Muscle layer of colon (tissue), 2 donors: ENCODE results near the gene GRAMD4.
"Not testable (repeated sequence)": the region's sequence is repeated elsewhere in the genome, so short reads cannot be mapped to it uniquely, and the experiment has no call there.

Experiments used
- H3K27ac ChIP-seq: one replicate; pipeline ENCODE4 v1.7.0; 2013; ENCODE audit warnings: low read depth, mild to moderate bottlenecking, low read length, moderate library complexity
- H3K27me3 ChIP-seq, 2 donors: one replicate each; pipeline ENCODE4 v1.7.0; 2013; ENCODE audit warnings: low read length in 2 of 2, mild to moderate bottlenecking in 2 of 2; ENCODE audit not compliant: insufficient read depth in 2 of 2, control insufficient read depth in 1 of 2
- H3K36me3 ChIP-seq: one replicate; pipeline ENCODE4 v1.7.0; 2013; ENCODE audit warnings: mild to moderate bottlenecking, low read length; ENCODE audit not compliant: insufficient read depth
- H3K4me1 ChIP-seq: one replicate; pipeline ENCODE4 v1.7.0; 2013; ENCODE audit warnings: mild to moderate bottlenecking, low read length; ENCODE audit not compliant: insufficient read depth
- H3K4me3 ChIP-seq, 2 donors: one replicate each; pipeline ENCODE4 v1.7.0; 2013; ENCODE audit warnings: low read length in 2 of 2, low read depth in 1 of 2, mild to moderate bottlenecking in 1 of 2, moderate library complexity in 1 of 2
- H3K9ac ChIP-seq: one replicate; pipeline ENCODE4 v1.7.0; 2013; ENCODE audit warnings: low read length
- H3K9me3 ChIP-seq: one replicate; pipeline ENCODE4 v1.7.0; 2013; ENCODE audit warnings: mild to moderate bottlenecking, low read length
- donor health status: abdominal sarcoma.
- donor health status: Adenocarcinoma of cecum.

Gene GRAMD4

DNA sequence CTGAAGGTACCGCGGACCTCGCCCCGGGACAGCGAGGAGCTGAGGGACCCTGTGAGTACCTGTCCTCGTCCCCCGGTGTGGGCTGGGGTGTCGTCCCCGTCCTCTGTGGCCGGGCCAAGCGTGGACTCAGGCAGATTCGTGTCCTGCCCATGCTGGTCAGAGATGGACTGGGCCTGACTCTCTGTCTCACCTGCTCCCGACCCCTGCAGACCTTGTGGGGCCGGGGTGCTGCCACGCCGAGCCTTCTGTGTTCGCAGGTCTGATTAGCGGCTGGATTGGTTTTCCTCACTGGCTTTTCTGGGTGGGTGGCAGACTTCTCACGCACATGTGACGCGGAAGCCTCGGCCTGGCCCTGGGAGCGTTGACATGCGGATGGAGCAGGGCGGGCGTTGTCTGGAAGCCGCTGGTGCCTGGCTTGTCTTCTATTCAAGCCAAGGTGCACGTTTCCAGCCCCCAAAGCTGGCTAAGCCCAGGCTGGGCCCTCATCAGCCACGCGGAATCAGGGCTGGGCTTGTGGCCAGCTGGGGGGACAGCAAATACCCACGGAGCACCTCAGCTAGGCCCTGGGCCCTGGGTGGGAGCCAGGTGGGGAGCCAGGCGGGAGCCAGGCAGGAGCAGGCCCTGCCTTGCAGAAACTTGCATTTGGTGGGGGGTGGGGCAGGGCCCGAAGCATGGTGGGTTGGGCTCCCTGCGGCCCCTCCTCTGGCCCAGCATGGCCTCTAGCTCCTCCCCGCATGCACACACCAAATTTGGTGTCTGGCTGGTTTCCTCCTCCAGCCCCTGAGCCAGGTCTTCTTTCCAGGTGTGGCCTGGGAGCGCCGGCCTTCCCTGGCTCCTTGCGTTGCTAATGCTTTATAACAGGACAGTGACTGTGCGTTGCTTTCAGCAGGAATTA, 7.0 kb downstream of the GRAMD4 start:
- no peaks in the 10 kb centered on the region for H3K9me3 ChIP-seq
- no peaks in the 10 kb centered on the region for H3K4me1 ChIP-seq
- H3K9ac ChIP-seq = no peak overlapping the region
- peaks cover 6% of the 10 kb centered on the region for H3K36me3 ChIP-seq
- no peak overlapping the region for H3K4me3 ChIP-seq
- no peak overlapping the region for H3K27ac ChIP-seq
- no peaks in the 10 kb centered on the region for H3K27me3 ChIP-seq

- Histone ChIP-seq H3K36me3 (peaks cover 6% of the 10 kb centered on the region), H3K4me1 (no peaks in the 10 kb centered on the region), H3K27ac (no peak overlapping the region), H3K4me3 (no peak overlapping the region), H3K27me3 (no peaks in the 10 kb centered on the region), H3K9me3 (no peaks in the 10 kb centered on the region), H3K9ac (no peak overlapping the region)
Measured at GRCh38 chr22:46627806-46628482, 7.8 kb downstream of the GRAMD4 start.

GRCh38 chr22:46628756-46629155, 8.6 kb downstream of the GRAMD4 start:
- Histone ChIP-seq H3K4me1 (no peaks in the 10 kb centered on the region), H3K27me3 (no peaks in the 10 kb centered on the region), H3K27ac (no peak overlapping the region), H3K4me3 (no peak overlapping the region), H3K36me3 (peaks cover 6% of the 10 kb centered on the region), H3K9me3 (no peaks in the 10 kb centered on the region), H3K9ac (no peak overlapping the region)

DNA sequence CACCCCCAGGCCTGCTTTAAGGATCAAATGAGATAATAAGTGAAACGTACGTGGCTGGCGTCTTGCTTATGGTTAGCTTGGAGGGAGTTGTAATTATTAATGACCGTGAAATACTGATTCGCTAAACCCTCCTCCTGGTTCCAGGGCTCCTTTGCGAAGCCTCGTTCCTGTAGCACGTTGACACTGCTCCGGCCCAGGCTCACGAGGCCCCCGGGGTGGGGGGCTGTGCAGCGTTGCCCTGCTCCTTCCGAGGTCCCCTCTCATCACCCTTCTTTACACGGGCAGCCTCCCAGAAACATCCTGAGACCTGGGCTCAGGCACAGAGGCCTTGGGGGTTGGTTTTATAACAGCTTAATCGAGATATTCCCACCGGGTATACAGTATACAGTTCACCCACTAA, 9.1 kb downstream of the GRAMD4 start:
- Histone ChIP-seq H3K27ac (no peak overlapping the region), H3K27me3 (no peaks in the 10 kb centered on the region), H3K9me3 (no peaks in the 10 kb centered on the region), H3K4me3 (no peak overlapping the region), H3K36me3 (peaks cover 6% of the 10 kb centered on the region), H3K9ac (no peak overlapping the region), H3K4me1 (no peaks in the 10 kb centered on the region)

GRCh38 chr22:46631113-46631512, 10.9 kb downstream of the GRAMD4 start:
- no peak overlapping the region for H3K27ac ChIP-seq
- H3K4me3 ChIP-seq = no peak overlapping the region
- H3K4me1 ChIP-seq = no peaks in the 10 kb centered on the region
- H3K27me3 ChIP-seq = no peaks in the 10 kb centered on the region
- no peak overlapping the region for H3K9ac ChIP-seq
- peaks cover 6% of the 10 kb centered on the region for H3K36me3 ChIP-seq
- no peaks in the 10 kb centered on the region for H3K9me3 ChIP-seq

DNA sequence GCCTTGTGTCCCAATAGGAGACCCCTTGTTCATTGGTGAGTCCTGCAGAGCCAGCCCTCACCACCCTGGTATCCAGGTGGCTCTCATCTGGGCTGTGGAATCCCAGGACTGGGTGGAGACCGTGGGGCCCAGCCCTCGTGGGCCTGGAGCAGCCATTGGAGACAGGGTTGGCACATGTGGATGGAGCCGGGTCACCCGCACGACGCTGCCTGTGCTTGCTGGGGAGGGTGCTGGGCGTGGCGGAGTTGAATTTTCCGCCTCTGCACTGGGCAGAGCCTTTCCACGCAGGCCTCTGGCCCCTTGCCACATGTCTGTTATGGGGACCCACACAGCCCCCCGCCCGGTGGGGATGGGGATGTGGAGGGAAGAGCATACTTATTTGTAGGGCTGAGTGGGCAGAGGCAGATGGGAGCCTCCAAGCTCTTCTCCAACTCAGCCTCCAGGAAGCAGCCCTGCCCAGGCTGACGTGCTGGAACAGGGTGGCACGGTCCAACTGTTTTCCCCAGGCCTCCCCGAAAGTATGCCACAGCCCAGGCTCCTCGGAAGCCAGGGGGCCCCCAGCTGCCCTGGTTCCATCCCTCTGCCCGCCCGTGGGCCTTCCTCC, 12.6 kb downstream of the GRAMD4 start:
- Histone ChIP-seq H3K4me1 (no peaks in the 10 kb centered on the region), H3K27ac (no peak overlapping the region), H3K27me3 (no peaks in the 10 kb centered on the region), H3K4me3 (no peak overlapping the region), H3K9me3 (no peaks in the 10 kb centered on the region), H3K9ac (no peak overlapping the region), H3K36me3 (peaks cover 4% of the 10 kb centered on the region)

- H3K4me1 ChIP-seq = no peaks in the 10 kb centered on the region
- H3K27ac ChIP-seq = no peak overlapping the region
- no peak overlapping the region for H3K4me3 ChIP-seq
- H3K9ac ChIP-seq = no peak overlapping the region
- no peaks in the 10 kb centered on the region for H3K36me3 ChIP-seq
- no peaks in the 10 kb centered on the region for H3K27me3 ChIP-seq
- H3K9me3 ChIP-seq = no peaks in the 10 kb centered on the region
Measured at GRCh38 chr22:46633334-46633890, 13.2 kb downstream of the GRAMD4 start.

DNA sequence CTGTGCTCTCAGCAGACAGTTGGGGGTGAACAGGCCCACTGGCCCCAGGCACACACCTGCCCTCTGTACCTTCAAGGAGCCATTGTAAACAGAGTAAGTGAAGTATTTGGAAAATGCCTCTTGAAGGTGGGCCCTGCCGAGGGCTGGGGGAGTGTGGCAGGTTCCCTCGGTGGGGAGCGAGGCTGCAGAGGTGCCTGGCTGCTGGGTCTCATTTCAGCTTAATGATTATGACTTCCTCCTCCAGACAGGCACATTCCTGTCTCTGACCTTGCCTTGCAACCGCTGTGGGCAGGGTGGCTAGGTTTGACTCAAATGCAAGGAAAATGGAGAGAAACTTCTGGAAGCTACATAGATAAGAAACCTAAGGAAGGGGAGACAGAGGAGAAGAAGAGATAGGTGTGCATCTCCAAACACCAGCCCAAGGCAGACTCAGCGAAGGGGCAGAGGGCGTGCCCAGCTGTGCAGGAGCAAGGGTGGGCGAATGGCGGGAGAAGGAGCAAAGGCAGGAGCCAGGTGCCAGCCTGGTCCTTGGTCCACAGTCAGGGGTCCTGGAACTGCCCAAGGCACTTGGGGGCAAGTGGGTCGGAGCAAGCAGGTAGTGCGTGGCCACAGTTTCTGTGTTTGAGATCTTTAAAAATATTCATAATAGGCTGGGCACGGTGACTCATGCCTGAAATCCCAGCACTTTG, 14.0 kb downstream of the GRAMD4 start:
- Histone ChIP-seq H3K9me3 (no peaks in the 10 kb centered on the region), H3K9ac (no peak overlapping the region), H3K4me3 (no peak overlapping the region), H3K27ac (no peak overlapping the region), H3K4me1 (no peaks in the 10 kb centered on the region), H3K36me3 (no peaks in the 10 kb centered on the region), H3K27me3 (no peaks in the 10 kb centered on the region)

GRCh38 chr22:46634973-46635685, 14.9 kb downstream of the GRAMD4 start:
- not testable (repeated sequence) for H3K4me3 ChIP-seq, H3K4me1 ChIP-seq, H3K36me3 ChIP-seq, H3K9me3 ChIP-seq, H3K27ac ChIP-seq, H3K9ac ChIP-seq, H3K27me3 ChIP-seq

DNA sequence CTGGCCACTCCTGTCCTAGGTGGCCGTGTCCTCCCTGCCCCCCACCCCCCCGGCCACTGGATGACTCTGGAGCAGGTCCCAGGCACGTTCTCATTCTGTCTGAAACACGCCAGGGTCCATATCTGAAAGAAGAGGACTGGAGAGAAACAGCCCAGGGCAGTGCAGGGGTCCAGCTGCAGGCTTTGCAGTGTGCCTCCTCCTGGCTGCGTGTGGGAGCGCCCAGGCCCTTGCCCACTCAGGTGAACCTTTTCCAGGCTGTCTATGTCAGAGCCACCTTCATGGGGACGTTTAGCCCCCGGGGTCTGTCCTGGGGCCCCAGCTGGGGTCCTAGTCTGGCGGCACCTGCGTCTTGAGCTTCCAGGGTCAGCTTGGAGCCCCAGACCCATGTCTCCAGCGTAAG, 15.6 kb downstream of the GRAMD4 start:
- no peak overlapping the region for H3K27ac ChIP-seq
- no peak overlapping the region for H3K9ac ChIP-seq
- H3K4me1 ChIP-seq = no peaks in the 10 kb centered on the region
- H3K4me3 ChIP-seq = no peak overlapping the region
- H3K27me3 ChIP-seq = no peaks in the 10 kb centered on the region
- H3K36me3 ChIP-seq = no peaks in the 10 kb centered on the region
- H3K9me3 ChIP-seq = no peaks in the 10 kb centered on the region
